Measurements from ENCODE around the gene SFRP2. TPM values are rescaled to one million over a fixed set of nuclear protein-coding genes. Genes with fewer than 3 reads are reported as not detected.

The SFRP2 gene
- total and polyA plus RNA-seq, 2 donors from 2014 or later = 4.1 TPM; not detected in 1

DNA sequence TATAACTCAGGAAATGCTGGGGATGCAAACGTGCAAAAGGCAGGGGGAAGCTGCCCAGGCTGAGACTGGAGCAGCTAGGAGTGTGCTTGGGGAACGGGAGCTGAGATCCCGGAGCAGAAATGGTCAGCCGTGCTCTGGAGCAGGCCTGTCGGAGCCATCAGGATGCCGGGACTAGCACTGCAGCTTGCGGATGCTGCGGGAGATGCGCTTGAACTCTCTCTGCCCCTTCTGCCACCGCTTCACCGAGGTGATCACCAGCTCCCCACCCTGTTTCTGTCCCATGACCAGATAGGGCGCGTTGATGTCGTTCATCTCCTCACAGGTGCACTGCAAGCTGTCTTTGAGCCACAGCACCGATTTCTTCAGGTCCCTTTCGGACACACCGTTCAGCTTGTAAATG, 7.6 kb downstream of the SFRP2 start:
- Histone ChIP-seq H3K27me3 (ENCODE audit: control insufficient read depth, insufficient read depth, low read length) (no peaks in the 10 kb centered on the region), H3K36me3 (ENCODE audit: control insufficient read depth in 2 of 3, insufficient read depth in 3 of 3, low read length in 3 of 3) (no peaks in the 10 kb centered on the region), H3K4me3 (ENCODE audit: low read length in 3 of 3) (no peak overlapping the region), H3K9me3 (ENCODE audit: control insufficient read depth in 2 of 3, insufficient read depth in 1 of 3, low read length in 3 of 3) (peaks cover 0 to 5% (median 3%) of the 10 kb centered on the region in 3 donors), H3K9ac (ENCODE audit: low read length in 3 of 3) (no peak overlapping the region), H3K4me1 (ENCODE audit: control insufficient read depth in 2 of 3, insufficient read depth in 2 of 3, low read depth in 1 of 3, low read length in 3 of 3) (no peaks in the 10 kb centered on the region), H3K27ac (ENCODE audit: low read depth in 2 of 2, low read length in 2 of 2) (no peak overlapping the region)
- TF ChIP-seq, protein P1, sequence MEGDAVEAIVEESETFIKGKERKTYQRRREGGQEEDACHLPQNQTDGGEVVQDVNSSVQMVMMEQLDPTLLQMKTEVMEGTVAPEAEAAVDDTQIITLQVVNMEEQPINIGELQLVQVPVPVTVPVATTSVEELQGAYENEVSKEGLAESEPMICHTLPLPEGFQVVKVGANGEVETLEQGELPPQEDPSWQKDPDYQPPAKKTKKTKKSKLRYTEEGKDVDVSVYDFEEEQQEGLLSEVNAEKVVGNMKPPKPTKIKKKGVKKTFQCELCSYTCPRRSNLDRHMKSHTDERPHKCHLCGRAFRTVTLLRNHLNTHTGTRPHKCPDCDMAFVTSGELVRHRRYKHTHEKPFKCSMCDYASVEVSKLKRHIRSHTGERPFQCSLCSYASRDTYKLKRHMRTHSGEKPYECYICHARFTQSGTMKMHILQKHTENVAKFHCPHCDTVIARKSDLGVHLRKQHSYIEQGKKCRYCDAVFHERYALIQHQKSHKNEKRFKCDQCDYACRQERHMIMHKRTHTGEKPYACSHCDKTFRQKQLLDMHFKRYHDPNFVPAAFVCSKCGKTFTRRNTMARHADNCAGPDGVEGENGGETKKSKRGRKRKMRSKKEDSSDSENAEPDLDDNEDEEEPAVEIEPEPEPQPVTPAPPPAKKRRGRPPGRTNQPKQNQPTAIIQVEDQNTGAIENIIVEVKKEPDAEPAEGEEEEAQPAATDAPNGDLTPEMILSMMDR (IDR thresholded peaks at IDR 0.05; ENCODE audit: borderline replicate concordance, extremely low read depth, insufficient read depth) = no peak
- FAIRE-seq (no peak), DNase-seq (no peak)
- intact Hi-C loops (cut with DNase I) = no loop called here

DNA sequence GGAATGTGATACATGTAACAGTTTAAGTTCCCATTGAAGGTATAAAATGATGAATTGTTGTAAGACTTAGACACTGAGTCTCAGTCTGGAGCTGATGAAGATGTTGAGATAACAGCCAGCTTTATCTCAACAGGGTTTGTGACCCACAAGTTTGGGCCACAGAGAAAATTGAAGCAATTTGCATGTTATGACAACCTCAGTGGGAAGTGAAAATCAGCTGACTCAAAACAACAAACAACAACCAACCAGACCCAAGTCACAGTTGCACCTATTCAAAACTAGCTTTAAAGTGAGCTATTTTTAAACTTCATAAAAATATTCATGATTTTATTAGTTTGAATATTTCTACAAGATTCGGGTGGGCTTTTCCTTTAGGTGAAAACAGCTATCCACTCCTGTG, 8.0 kb downstream of the SFRP2 start:
- TF ChIP-seq, protein P1 (IDR thresholded peaks at IDR 0.05; ENCODE audit: borderline replicate concordance, extremely low read depth, insufficient read depth) = no peak
- FAIRE-seq (no peak), DNase-seq (no peak)
- Histone ChIP-seq H3K9me3 (ENCODE audit: control insufficient read depth in 2 of 3, insufficient read depth in 1 of 3, low read length in 3 of 3) (peaks cover 0 to 5% (median 3%) of the 10 kb centered on the region in 3 donors), H3K4me3 (ENCODE audit: low read length in 3 of 3) (no peak overlapping the region), H3K27ac (ENCODE audit: low read depth in 2 of 2, low read length in 2 of 2) (no peak overlapping the region), H3K36me3 (ENCODE audit: control insufficient read depth in 2 of 3, insufficient read depth in 3 of 3, low read length in 3 of 3) (no peaks in the 10 kb centered on the region), H3K9ac (ENCODE audit: low read length in 3 of 3) (no peak overlapping the region), H3K27me3 (ENCODE audit: control insufficient read depth, insufficient read depth, low read length) (no peaks in the 10 kb centered on the region), H3K4me1 (ENCODE audit: control insufficient read depth in 2 of 3, insufficient read depth in 2 of 3, low read depth in 1 of 3, low read length in 3 of 3) (no peaks in the 10 kb centered on the region)
- intact Hi-C loops (cut with DNase I) = no loop called here

DNA sequence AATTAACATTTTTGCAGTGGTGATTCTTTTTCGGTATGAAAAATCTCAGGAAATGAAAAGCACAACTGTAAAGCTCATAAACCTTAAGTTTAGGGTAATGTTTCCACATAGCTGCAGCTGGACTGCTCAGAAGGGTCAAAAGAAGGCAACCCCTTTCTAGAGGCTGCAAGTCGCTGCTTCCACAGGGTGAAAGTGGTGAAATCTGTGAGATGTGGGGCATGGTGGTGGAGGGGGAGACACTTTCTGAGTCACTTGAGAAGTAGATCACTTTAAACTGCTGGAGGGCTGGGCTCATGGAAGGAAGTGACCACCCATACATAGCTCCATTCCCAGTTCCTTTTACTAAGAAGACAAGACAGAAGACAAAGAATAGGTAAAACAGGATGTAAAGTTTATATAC, 8.7 kb downstream of the SFRP2 start:
- FAIRE-seq (no peak), DNase-seq (no peak)
- TF ChIP-seq, protein P1 (IDR thresholded peaks at IDR 0.05; ENCODE audit: borderline replicate concordance, extremely low read depth, insufficient read depth) = no peak
- Histone ChIP-seq H3K27me3 (ENCODE audit: control insufficient read depth, insufficient read depth, low read length) (no peaks in the 10 kb centered on the region), H3K9ac (ENCODE audit: low read length in 3 of 3) (no peak overlapping the region), H3K36me3 (ENCODE audit: control insufficient read depth in 2 of 3, insufficient read depth in 3 of 3, low read length in 3 of 3) (no peaks in the 10 kb centered on the region), H3K9me3 (ENCODE audit: control insufficient read depth in 2 of 3, insufficient read depth in 1 of 3, low read length in 3 of 3) (peaks cover 0 to 5% (median 3%) of the 10 kb centered on the region in 3 donors), H3K4me3 (ENCODE audit: low read length in 3 of 3) (no peak overlapping the region), H3K27ac (ENCODE audit: low read depth in 2 of 2, low read length in 2 of 2) (no peak overlapping the region), H3K4me1 (ENCODE audit: control insufficient read depth in 2 of 3, insufficient read depth in 2 of 3, low read depth in 1 of 3, low read length in 3 of 3) (no peaks in the 10 kb centered on the region)
- intact Hi-C loops (cut with DNase I) = no loop called here

DNA sequence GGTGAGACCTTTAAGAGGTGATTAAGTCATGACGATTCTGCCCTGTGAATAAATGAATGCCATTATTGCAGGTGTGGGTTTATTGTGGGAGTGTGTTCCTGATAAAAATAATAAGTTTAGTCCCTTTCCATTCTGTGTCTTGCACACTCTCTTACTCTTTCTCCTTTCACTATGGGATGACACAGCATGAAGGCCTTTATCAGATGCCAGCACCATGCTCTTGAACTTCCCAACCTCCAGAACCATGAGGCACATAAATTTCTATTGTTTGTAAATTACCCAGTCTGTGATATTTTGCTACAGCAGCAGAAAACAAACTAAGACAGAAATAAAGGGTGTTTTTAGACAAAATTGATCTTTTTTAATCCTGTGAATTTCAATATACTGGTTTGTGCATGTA, 10.5 kb downstream of the SFRP2 start:
- intact Hi-C loops (cut with DNase I) = no loop called here

More for the DNA sequence above, 10.5 kb downstream of the SFRP2 start:
- no peaks in the 10 kb centered on the region for H3K27me3 ChIP-seq (ENCODE audit: control insufficient read depth, insufficient read depth, low read length)
- no peak overlapping the region for H3K4me3 ChIP-seq (ENCODE audit: low read length in 3 of 3)
- FAIRE-seq (no peak), DNase-seq (no peak)
- peaks cover 0 to 5% (median 3%) of the 10 kb centered on the region in 3 donors for H3K9me3 ChIP-seq (ENCODE audit: control insufficient read depth in 2 of 3, insufficient read depth in 1 of 3, low read length in 3 of 3)
- H3K4me1 ChIP-seq (ENCODE audit: control insufficient read depth in 2 of 3, insufficient read depth in 2 of 3, low read depth in 1 of 3, low read length in 3 of 3) = no peaks in the 10 kb centered on the region
- H3K36me3 ChIP-seq (ENCODE audit: control insufficient read depth in 2 of 3, insufficient read depth in 3 of 3, low read length in 3 of 3) = no peaks in the 10 kb centered on the region
- no peak overlapping the region for H3K27ac ChIP-seq (ENCODE audit: low read depth in 2 of 2, low read length in 2 of 2)
- H3K9ac ChIP-seq (ENCODE audit: low read length in 3 of 3) = no peak overlapping the region
- TF ChIP-seq, protein P1 (IDR thresholded peaks at IDR 0.05; ENCODE audit: borderline replicate concordance, extremely low read depth, insufficient read depth) = no peak

Measured in kidney (tissue), 14 donors.